GM18499 (cell line): ENCODE measurements around the gene IQGAP3.
A peak's percentile ranks its signal among the peaks of the same experiment; 100 is the strongest.

Experiments used
- ATAC-seq: cut with Tn5 transposase; IDR thresholded peaks from one replicate; pipeline ENCODE4 v1.9.1; 2021; ENCODE audit warnings: moderate number of reproducible peaks; ENCODE audit not compliant: insufficient read depth, unreplicated experiment

Gene IQGAP3

GRCh38 chr1:156488566-156489165 is 83.7 kb downstream of the IQGAP3 start:
- ATAC-seq: peak; percentile 30

GRCh38 chr1:156487862-156488261 is 84.5 kb downstream of the IQGAP3 start:
- no peak for ATAC-seq

GRCh38 chr1:156486421-156487344 is 85.7 kb downstream of the IQGAP3 start:
- ATAC-seq: no peak

GRCh38 chr1:156485984-156486383 is 86.4 kb downstream of the IQGAP3 start:
- ATAC-seq: no peak

GRCh38 chr1:156484480-156485058 is 87.8 kb downstream of the IQGAP3 start:
- ATAC-seq: no peak

- ATAC-seq: no peak
These were observed 89.0 kb downstream of the IQGAP3 start for GRCh38 chr1:156483397-156483796.

- no peak for ATAC-seq
These were observed 90.1 kb downstream of the IQGAP3 start for GRCh38 chr1:156482276-156482675.

GRCh38 chr1:156481527-156481926 is 90.8 kb downstream of the IQGAP3 start:
- ATAC-seq: no peak

GRCh38 chr1:156480411-156481192 is 91.8 kb downstream of the IQGAP3 start:
- no peak for ATAC-seq

GRCh38 chr1:156480016-156480370 is 92.4 kb downstream of the IQGAP3 start:
- ATAC-seq: no peak

- no peak for ATAC-seq
These were observed 93.0 kb downstream of the IQGAP3 start for GRCh38 chr1:156479093-156480015.

- no peak for ATAC-seq
These were observed 94.1 kb downstream of the IQGAP3 start for GRCh38 chr1:156478250-156478627.

- no peak for ATAC-seq
These were observed 94.7 kb downstream of the IQGAP3 start for GRCh38 chr1:156477526-156478249.

GRCh38 chr1:156476501-156477298 is 95.7 kb downstream of the IQGAP3 start:
- ATAC-seq: no peak

GRCh38 chr1:156475568-156476500 is 96.5 kb downstream of the IQGAP3 start:
- no peak for ATAC-seq
